ENCODE data around the gene ZPBP2. TPM values are rescaled to one million over a fixed set of nuclear protein-coding genes. Genes with fewer than 3 reads are reported as not detected.

Gene ZPBP2
- total and polyA plus RNA-seq, 2 of the 13 experiments (the other 11 are each of a cell fraction or from before 2014, with no cell fraction given) = not detected

DNA sequence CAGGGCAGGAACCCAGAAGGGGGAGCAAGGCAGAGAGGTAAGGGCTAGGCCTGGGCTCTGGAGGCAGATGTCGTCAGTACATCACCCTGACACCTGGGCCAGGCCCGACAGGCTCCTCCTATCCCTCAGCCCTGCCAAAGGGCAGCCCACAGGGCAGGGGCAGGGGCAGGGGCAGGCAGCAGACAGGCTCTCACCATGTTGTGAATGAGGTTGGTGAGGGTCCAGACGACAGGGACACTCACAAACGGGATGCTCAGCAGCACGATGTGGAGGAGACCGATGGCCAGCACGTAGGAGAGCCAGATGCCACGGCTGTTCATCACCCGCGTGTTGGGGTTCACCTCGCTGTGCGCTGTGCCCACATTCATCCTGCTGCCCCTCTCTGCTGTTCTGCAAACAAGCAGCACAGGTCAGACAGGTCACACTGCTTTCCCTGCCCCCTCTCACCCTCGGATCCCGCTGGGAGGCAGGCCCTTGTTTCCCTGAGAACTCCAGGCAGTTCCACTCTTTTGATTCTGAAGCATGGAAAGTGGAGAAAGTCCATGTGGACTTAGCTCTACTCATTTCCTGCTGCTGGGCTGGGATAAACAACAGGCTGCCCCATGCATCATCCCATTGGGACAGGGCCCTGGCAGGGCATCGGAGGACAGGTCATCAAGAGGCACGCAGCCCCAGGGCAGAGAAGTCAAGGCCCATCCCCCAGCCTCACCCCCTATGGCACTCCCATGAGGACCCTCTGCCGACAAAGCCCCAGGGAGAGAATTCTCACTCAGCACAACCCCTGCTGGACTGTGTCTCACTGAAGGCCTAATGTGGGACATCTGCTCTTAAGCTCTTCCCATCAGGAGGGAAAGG is 56.1 kb downstream of the ZPBP2 start (continued):
- TF ChIP-seq, protein P1, sequence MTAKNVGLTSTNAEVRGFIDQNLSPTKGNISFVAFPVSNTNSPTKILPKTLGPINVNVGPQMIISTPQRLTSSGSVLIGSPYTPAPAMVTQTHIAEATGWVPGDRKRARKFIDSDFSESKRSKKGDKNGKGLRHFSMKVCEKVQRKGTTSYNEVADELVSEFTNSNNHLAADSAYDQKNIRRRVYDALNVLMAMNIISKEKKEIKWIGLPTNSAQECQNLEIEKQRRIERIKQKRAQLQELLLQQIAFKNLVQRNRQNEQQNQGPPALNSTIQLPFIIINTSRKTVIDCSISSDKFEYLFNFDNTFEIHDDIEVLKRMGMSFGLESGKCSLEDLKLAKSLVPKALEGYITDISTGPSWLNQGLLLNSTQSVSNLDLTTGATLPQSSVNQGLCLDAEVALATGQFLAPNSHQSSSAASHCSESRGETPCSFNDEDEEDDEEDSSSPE (CRISPR knock-in tag; IDR thresholded peaks at IDR 0.05) = peak; percentile 85
- TF ChIP-seq ZNF605 (CRISPR knock-in tag; IDR thresholded peaks at IDR 0.05) (peak; percentile 88), ZNF792 (CRISPR knock-in tag; IDR thresholded peaks at IDR 0.05) (peak; percentile 95), ZBTB42 (CRISPR knock-in tag; IDR thresholded peaks at IDR 0.05) (no peak), TFAP4 (IDR thresholded peaks at IDR 0.05; ENCODE audit: borderline replicate concordance, low read depth) (peak; percentile 90; the same call in 1 of the 2 replicates), ZNF121 (CRISPR knock-in tag; IDR thresholded peaks at IDR 0.05) (peak; percentile 62; the same call in 1 of the 2 replicates), ZZZ3 (CRISPR knock-in tag; IDR thresholded peaks at IDR 0.05; ENCODE audit: borderline replicate concordance) (peak; percentile 62; the same call in 1 of the 2 replicates), MNT (IDR thresholded peaks at IDR 0.05) (peak; percentile 94), SP4 (CRISPR knock-in tag; IDR thresholded peaks at IDR 0.05) (peak; percentile 48; the same call in 1 of the 2 replicates), ZNF180 (CRISPR knock-in tag; IDR thresholded peaks at IDR 0.05; ENCODE audit: borderline replicate concordance, low read depth) (0 out of 2 replicates have a peak, but pooled peaks have one; percentile 31), CBX2 (IDR thresholded peaks at IDR 0.05; ENCODE audit: low read depth, low read length) (no peak), CBX2 (CRISPR knock-in tag; IDR thresholded peaks at IDR 0.05; ENCODE audit: low read depth) (peak; percentile 77; the same call in 1 of the 2 replicates), SOX6 (IDR thresholded peaks at IDR 0.05) (no peak), SOX6 (CRISPR knock-in tag; IDR thresholded peaks at IDR 0.05) (peak; percentile 93), ZBTB26 (CRISPR knock-in tag; IDR thresholded peaks at IDR 0.05; ENCODE audit: borderline replicate concordance) (peak; percentile 80), ZNF563 (CRISPR knock-in tag; IDR thresholded peaks at IDR 0.05) (no peak; the same call in 1 of the 2 replicates), SP140L (CRISPR knock-in tag; IDR thresholded peaks at IDR 0.05; ENCODE audit: borderline replicate concordance) (peak; percentile 91; the same call in 1 of the 2 replicates), NFKBIZ (CRISPR knock-in tag; IDR thresholded peaks at IDR 0.05) (peak; percentile 98), ZBTB3 (CRISPR knock-in tag; IDR thresholded peaks at IDR 0.05; ENCODE audit: borderline replicate concordance, low read depth) (peak; percentile 96), ZNF891 (CRISPR knock-in tag; IDR thresholded peaks at IDR 0.05) (peak; percentile 10; the same call in 1 of the 2 replicates)
- TF ChIP-seq, protein P2, sequence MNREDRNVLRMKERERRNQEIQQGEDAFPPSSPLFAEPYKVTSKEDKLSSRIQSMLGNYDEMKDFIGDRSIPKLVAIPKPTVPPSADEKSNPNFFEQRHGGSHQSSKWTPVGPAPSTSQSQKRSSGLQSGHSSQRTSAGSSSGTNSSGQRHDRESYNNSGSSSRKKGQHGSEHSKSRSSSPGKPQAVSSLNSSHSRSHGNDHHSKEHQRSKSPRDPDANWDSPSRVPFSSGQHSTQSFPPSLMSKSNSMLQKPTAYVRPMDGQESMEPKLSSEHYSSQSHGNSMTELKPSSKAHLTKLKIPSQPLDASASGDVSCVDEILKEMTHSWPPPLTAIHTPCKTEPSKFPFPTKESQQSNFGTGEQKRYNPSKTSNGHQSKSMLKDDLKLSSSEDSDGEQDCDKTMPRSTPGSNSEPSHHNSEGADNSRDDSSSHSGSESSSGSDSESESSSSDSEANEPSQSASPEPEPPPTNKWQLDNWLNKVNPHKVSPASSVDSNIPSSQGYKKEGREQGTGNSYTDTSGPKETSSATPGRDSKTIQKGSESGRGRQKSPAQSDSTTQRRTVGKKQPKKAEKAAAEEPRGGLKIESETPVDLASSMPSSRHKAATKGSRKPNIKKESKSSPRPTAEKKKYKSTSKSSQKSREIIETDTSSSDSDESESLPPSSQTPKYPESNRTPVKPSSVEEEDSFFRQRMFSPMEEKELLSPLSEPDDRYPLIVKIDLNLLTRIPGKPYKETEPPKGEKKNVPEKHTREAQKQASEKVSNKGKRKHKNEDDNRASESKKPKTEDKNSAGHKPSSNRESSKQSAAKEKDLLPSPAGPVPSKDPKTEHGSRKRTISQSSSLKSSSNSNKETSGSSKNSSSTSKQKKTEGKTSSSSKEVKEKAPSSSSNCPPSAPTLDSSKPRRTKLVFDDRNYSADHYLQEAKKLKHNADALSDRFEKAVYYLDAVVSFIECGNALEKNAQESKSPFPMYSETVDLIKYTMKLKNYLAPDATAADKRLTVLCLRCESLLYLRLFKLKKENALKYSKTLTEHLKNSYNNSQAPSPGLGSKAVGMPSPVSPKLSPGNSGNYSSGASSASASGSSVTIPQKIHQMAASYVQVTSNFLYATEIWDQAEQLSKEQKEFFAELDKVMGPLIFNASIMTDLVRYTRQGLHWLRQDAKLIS (CRISPR knock-in tag; IDR thresholded peaks at IDR 0.05) = peak; percentile 65; the same call in 1 of the 2 replicates
